ENCODE measurements around the gene ERRFI1.
A peak's percentile ranks its signal among the peaks of the same experiment; 100 is the strongest.

The ERRFI1 gene

GRCh38 chr1:7962636-7963377 lies 63.3 kb downstream of the ERRFI1 start:
- TF ChIP-seq CTCF (IDR thresholded peaks at IDR 0.05; ENCODE audit: low read depth, low read length), result no peak
- Histone ChIP-seq H3K27me3 (ENCODE audit: insufficient read depth, low read depth, severe bottlenecking) (no peaks in the 10 kb centered on the region), H3K27ac (no peak overlapping the region), H3K9me3 (ENCODE audit: severe bottlenecking) (no peaks in the 10 kb centered on the region), H3K4me3 (ENCODE audit: low read depth, low read length) (peak overlapping the region; percentile 97; the same call in 1 of the 2 replicates), H3K36me3 (peaks cover 47% of the 10 kb centered on the region)
- no peak for DNase-seq

GRCh38 chr1:7962014-7962335 lies 64.1 kb downstream of the ERRFI1 start:
- DNase-seq, result no peak
- no peak for TF ChIP-seq CTCF (IDR thresholded peaks at IDR 0.05; ENCODE audit: low read depth, low read length)
- H3K4me3 ChIP-seq (ENCODE audit: low read depth, low read length), result peak overlapping the region; percentile 97
- peak overlapping the region; percentile 79 for H3K27ac ChIP-seq
- peaks cover 41% of the 10 kb centered on the region for H3K36me3 ChIP-seq
- H3K9me3 ChIP-seq (ENCODE audit: severe bottlenecking), result no peaks in the 10 kb centered on the region
- no peaks in the 10 kb centered on the region for H3K27me3 ChIP-seq (ENCODE audit: insufficient read depth, low read depth, severe bottlenecking)
